ENCODE measurements around the gene GTF3C5.

The GTF3C5 gene

GRCh38 chr9:133063500-133064231 lies 32.9 kb downstream of the GTF3C5 start:
- Histone ChIP-seq H3K27ac (no peak overlapping the region), H3K9ac (no peak overlapping the region), H3K27me3 (ENCODE audit: insufficient read depth, low read depth) (no peaks in the 10 kb centered on the region), H3K36me3 (ENCODE audit: insufficient read depth) (no peaks in the 10 kb centered on the region), H2AFZ (ENCODE audit: low read depth) (no peak overlapping the region), H3K4me3 (IDR thresholded peaks at IDR 0.05; ENCODE audit: insufficient read depth, low read depth, low read length) (no peak overlapping the region), H3K4me1 (ENCODE audit: low read depth, poor library complexity, severe bottlenecking) (peaks cover 17% of the 10 kb centered on the region), H4K20me1 (ENCODE audit: insufficient read depth) (no peaks in the 10 kb centered on the region), H3K4me2 (no peak overlapping the region), H3K79me2 (ENCODE audit: insufficient read depth, low read depth) (no peaks in the 10 kb centered on the region)
- TF ChIP-seq CTCF (conservative IDR thresholded peaks at IDR 0.05; ENCODE audit: low read depth, low read length) = no peak

GRCh38 chr9:133064241-133065069 lies 33.7 kb downstream of the GTF3C5 start:
- Histone ChIP-seq H3K4me2 (no peak overlapping the region), H3K4me3 (IDR thresholded peaks at IDR 0.05; ENCODE audit: insufficient read depth, low read depth, low read length) (no peak overlapping the region), H3K4me1 (ENCODE audit: low read depth, poor library complexity, severe bottlenecking) (peaks cover 9% of the 10 kb centered on the region), H3K79me2 (ENCODE audit: insufficient read depth, low read depth) (no peaks in the 10 kb centered on the region), H4K20me1 (ENCODE audit: insufficient read depth) (no peaks in the 10 kb centered on the region), H2AFZ (ENCODE audit: low read depth) (no peak overlapping the region), H3K27ac (no peak overlapping the region), H3K9ac (no peak overlapping the region), H3K27me3 (ENCODE audit: insufficient read depth, low read depth) (no peaks in the 10 kb centered on the region), H3K36me3 (ENCODE audit: insufficient read depth) (no peaks in the 10 kb centered on the region)
- TF ChIP-seq CTCF (conservative IDR thresholded peaks at IDR 0.05; ENCODE audit: low read depth, low read length) = no peak

- Histone ChIP-seq H3K4me1 (ENCODE audit: low read depth, poor library complexity, severe bottlenecking) (peaks cover 4% of the 10 kb centered on the region), H3K4me3 (IDR thresholded peaks at IDR 0.05; ENCODE audit: insufficient read depth, low read depth, low read length) (no peak overlapping the region), H4K20me1 (ENCODE audit: insufficient read depth) (no peaks in the 10 kb centered on the region), H3K79me2 (ENCODE audit: insufficient read depth, low read depth) (no peaks in the 10 kb centered on the region), H3K27me3 (ENCODE audit: insufficient read depth, low read depth) (no peaks in the 10 kb centered on the region), H2AFZ (ENCODE audit: low read depth) (no peak overlapping the region), H3K36me3 (ENCODE audit: insufficient read depth) (no peaks in the 10 kb centered on the region), H3K27ac (no peak overlapping the region), H3K4me2 (no peak overlapping the region), H3K9ac (no peak overlapping the region)
- TF ChIP-seq CTCF (conservative IDR thresholded peaks at IDR 0.05; ENCODE audit: low read depth, low read length) = no peak
These were observed 34.2 kb downstream of the GTF3C5 start for GRCh38 chr9:133065070-133065388.

- Histone ChIP-seq H3K36me3 (ENCODE audit: insufficient read depth) (no peaks in the 10 kb centered on the region), H3K9ac (no peak overlapping the region)
These were observed 35.6 kb downstream of the GTF3C5 start for GRCh38 chr9:133066181-133066983.

More at GRCh38 chr9:133066181-133066983, 35.6 kb downstream of the GTF3C5 start:
- no peaks in the 10 kb centered on the region for H4K20me1 ChIP-seq (ENCODE audit: insufficient read depth)
- H3K4me2 ChIP-seq = no peak overlapping the region
- H3K4me3 ChIP-seq (IDR thresholded peaks at IDR 0.05; ENCODE audit: insufficient read depth, low read depth, low read length) = no peak overlapping the region
- H3K4me1 ChIP-seq (ENCODE audit: low read depth, poor library complexity, severe bottlenecking) = no peaks in the 10 kb centered on the region
- no peaks in the 10 kb centered on the region for H3K27me3 ChIP-seq (ENCODE audit: insufficient read depth, low read depth)
- no peak overlapping the region for H2AFZ ChIP-seq (ENCODE audit: low read depth)
- no peak for TF ChIP-seq CTCF (conservative IDR thresholded peaks at IDR 0.05; ENCODE audit: low read depth, low read length)
- H3K79me2 ChIP-seq (ENCODE audit: insufficient read depth, low read depth) = no peaks in the 10 kb centered on the region
- H3K27ac ChIP-seq = no peak overlapping the region
